C1 segment of cervical spinal cord (tissue), 14 donors: ENCODE data around the gene TMEM125.

ENCODE experiments used
- DNase-seq, 14 donors: peaks; one replicate each; lab custom pipeline; 2025; lab: John Stamatoyannopoulos, UW

The TMEM125 gene

GRCh38 chr1:43269627-43270375 lies at the start of gene TMEM125:
TSS of gene TMEM125 (plus strand) at chr1:43269983. CDS start at chr1:43272723, 2,740 bp downstream.
- no peak for DNase-seq

- DNase-seq, result no peak
Measured at GRCh38 chr1:43220905-43221778, 48.6 kb upstream of the TMEM125 start.

GRCh38 chr1:43221797-43222196 lies 48.0 kb upstream of the TMEM125 start:
- DNase-seq, result no peak

- no peak for DNase-seq
Measured at GRCh38 chr1:43222879-43223278, 46.9 kb upstream of the TMEM125 start.

GRCh38 chr1:43225168-43225567 lies 44.6 kb upstream of the TMEM125 start:
- DNase-seq, result no peak

GRCh38 chr1:43227143-43227764 lies 42.5 kb upstream of the TMEM125 start:
- DNase-seq, result peak in 13 of 14 donors; percentile 6 to 82 (median 56)

GRCh38 chr1:43229826-43230780 lies 39.7 kb upstream of the TMEM125 start:
- DNase-seq, result no peak

- DNase-seq, result no peak
Measured at GRCh38 chr1:43232074-43232473, 37.7 kb upstream of the TMEM125 start.

GRCh38 chr1:43232482-43232881 lies 37.3 kb upstream of the TMEM125 start:
- DNase-seq, result peak in 1 of 14 donors; percentile 90

GRCh38 chr1:43233631-43234030 lies 36.2 kb upstream of the TMEM125 start:
- DNase-seq, result peak in 1 of 14 donors; percentile 46

- no peak for DNase-seq
Measured at GRCh38 chr1:43234267-43234666, 35.5 kb upstream of the TMEM125 start.

- DNase-seq, result no peak
Measured at GRCh38 chr1:43235040-43235439, 34.7 kb upstream of the TMEM125 start.

GRCh38 chr1:43235451-43236121 lies 34.2 kb upstream of the TMEM125 start:
- no peak for DNase-seq

GRCh38 chr1:43237121-43237520 lies 32.7 kb upstream of the TMEM125 start:
- no peak for DNase-seq

GRCh38 chr1:43238085-43238484 lies 31.7 kb upstream of the TMEM125 start:
- DNase-seq, result peak in 11 of 14 donors; percentile 23 to 73 (median 46)

GRCh38 chr1:43238991-43239469 lies 30.8 kb upstream of the TMEM125 start:
- DNase-seq, result no peak

GRCh38 chr1:43239484-43239883 lies 30.3 kb upstream of the TMEM125 start:
- DNase-seq, result no peak

- DNase-seq, result no peak
Measured at GRCh38 chr1:43241413-43241836, 28.4 kb upstream of the TMEM125 start.

GRCh38 chr1:43243299-43243698 lies 26.5 kb upstream of the TMEM125 start:
- DNase-seq, result no peak
